ENCODE measurements around the gene ABLIM1.

DNA sequence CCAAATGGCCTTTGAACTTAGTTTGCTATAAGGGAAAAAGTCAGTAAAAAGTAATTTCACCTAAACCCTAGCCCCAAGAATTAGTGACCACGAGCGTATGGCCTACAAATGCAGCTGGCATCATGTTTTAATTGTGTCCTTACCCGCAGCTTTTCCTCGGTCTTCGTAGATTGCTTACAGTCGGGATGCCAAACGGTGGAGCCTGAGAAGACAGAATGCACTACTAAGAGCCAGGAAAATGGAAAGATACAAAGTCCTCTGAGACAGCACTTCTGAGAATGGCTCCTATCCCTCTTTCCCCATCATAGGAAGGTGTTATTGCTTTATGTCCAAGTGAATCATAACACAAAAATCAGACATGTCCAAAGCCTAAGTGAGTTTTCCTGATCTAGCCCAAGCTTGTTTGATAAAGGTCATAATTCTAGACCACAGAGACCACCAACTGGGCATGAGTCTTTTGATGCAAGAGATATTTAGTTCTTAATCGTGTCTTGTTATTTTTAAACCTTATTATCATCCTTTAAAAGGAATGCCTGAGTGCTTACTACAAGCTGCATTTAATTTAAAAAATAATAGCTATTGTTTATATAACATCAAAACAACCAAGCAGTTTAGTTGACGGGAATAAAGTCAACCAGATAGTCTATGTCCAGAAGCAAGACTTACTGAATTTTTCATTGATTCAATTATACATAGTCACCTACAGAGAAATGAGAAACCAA, 170.1 kb downstream of the ABLIM1 start:
- TF ChIP-seq, protein P1, sequence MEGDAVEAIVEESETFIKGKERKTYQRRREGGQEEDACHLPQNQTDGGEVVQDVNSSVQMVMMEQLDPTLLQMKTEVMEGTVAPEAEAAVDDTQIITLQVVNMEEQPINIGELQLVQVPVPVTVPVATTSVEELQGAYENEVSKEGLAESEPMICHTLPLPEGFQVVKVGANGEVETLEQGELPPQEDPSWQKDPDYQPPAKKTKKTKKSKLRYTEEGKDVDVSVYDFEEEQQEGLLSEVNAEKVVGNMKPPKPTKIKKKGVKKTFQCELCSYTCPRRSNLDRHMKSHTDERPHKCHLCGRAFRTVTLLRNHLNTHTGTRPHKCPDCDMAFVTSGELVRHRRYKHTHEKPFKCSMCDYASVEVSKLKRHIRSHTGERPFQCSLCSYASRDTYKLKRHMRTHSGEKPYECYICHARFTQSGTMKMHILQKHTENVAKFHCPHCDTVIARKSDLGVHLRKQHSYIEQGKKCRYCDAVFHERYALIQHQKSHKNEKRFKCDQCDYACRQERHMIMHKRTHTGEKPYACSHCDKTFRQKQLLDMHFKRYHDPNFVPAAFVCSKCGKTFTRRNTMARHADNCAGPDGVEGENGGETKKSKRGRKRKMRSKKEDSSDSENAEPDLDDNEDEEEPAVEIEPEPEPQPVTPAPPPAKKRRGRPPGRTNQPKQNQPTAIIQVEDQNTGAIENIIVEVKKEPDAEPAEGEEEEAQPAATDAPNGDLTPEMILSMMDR (IDR thresholded peaks at IDR 0.05) = no peak
- TF ChIP-seq EP300 (IDR thresholded peaks at IDR 0.05) (no peak), POLR2A (IDR thresholded peaks at IDR 0.05) (no peak), POLR2AphosphoS5 (IDR thresholded peaks at IDR 0.05) (no peak)
